IPS-11a (cell line): Measurements from ENCODE around the gene ZFAND5.

ENCODE experiments used
- H3K4me3 ChIP-seq: one replicate; pipeline ENCODE4 v1.5.1; 2013; ENCODE audit warnings: low read depth, low read length, control low read depth

ZFAND5 gene

DNA sequence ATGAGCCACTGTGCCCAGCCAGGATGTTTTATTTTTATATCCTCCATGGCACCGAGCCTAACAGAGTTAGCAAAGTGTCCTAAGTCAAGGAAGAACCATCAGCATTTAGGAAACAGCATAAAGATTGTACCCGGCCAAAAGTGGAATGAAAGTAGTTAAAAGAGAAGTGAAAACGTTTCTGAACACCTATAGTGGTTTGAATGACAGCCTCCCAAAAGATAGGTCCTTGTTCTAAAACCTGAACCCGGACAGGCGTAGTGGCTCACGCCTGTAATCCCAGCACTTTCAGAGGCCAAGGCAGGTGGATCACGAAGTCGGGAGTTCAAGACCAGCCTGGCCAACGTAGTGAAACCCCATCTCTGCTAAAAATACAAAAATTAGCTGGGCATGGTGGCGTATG lies 37.4 kb downstream of the ZFAND5 start:
- no peak overlapping the region for H3K4me3 ChIP-seq

DNA sequence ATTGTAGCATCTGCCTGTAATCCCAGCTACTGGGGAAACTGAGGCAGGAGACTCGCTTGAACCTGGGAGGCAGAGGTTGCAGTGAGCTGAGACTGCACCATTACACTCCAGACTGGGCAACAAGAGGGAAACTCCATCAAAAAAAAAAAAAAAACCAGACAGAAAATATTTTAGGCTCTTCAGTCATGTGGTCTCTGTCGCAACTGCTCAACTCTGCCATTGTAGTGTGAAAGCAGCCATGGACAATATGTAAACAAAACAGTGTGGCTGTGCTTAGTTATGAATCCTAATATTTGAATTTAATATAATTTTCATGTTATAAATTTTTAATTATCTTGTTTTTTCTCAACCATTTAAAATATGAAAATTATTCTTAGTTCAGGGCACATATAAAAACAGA lies 38.4 kb downstream of the ZFAND5 start:
- no peak overlapping the region for H3K4me3 ChIP-seq

DNA sequence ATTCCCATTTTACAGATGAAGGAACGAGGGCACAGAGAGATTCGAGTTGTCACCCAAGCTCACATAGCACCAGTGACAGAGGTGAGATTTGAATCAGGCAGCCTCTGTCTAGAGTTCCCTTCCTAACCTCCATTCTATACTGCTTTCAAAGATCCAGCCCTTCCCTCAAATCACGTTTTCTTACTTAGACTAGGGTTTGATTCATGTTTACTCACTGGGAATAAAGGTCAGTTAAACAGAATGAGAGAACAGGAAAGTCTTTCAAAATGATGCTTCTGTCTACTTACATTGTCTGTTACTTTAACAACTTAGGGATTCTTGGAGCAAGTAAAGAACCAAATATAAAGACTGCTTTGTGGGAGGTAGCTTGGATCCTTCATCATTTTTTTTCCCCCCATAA lies 40.0 kb downstream of the ZFAND5 start:
- no peak overlapping the region for H3K4me3 ChIP-seq

DNA sequence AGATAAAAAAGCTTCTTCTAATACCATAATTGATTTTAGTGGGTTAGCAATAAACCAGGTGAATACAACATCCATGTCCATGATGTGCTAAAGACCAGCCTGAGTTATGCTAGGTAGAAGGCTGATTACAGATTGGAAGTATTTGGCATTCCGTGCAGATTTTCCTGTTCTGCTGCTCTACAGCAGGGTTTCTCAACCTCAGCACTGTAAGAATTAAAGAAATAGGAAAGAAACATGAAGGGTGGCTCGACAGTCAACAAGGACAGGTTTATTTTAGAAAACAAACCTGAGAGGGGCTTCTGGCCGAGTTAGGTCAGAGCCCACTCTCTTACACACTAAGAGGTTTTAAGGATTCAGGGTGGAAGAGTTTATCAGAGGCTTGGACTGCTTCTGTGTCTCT lies 42.3 kb downstream of the ZFAND5 start:
- H3K4me3 ChIP-seq, result no peak overlapping the region

DNA sequence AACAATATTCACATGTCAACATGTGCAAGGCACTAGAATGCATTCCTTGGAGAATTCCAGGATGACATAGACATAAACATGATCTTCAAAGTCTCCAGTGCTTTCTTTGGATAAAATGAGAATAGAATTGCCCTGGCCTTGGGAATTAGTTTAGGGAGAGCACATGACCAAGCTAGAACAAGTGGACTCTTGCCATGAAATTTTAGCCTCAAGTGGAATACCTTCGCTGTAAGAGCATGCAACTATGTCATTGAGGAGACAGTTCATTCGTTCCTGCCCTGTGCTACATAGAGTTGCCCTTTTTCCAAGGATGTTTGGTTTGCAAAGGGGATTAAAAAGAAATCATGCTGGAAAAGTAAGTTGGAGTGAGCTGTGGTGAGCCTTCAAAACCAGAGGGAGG lies 42.7 kb downstream of the ZFAND5 start:
- H3K4me3 ChIP-seq, result no peak overlapping the region

DNA sequence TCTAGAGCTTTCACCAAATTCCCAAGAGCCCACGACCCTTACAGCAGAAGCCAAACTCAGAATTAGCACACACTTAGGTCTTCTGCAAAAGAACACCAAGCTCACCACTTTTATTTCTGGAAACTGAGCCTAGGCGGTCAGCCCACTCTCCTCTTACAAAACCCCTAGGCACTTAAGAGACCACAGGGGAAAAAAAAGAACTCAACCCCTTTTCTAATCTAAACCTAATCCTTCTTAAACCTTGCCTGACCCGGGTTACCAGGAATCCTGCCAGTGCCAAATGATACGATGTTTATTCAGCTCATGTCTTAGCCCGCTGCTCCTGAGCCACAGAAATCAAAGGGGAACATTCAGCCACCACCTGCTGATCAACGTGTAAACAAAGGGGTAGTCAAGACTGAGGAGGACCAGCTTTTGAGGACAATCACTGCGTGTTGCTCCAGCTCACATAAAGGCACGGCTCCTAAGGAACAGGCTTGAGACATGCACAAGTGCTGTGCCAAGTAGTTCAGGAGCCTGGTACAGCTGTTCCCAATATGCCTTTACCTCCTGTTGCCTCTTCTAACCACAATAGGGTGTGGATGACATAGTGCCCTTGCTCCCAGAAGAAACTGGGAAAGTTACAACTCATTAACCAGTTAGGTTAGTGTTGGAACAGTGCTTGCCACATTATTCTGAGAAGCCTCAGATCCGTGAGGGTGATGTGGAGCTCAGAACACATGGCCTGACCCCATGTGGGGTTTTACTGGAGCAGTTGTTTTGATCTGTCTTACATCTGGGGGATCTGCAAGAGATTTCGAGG lies 49.3 kb downstream of the ZFAND5 start:
- H3K4me3 ChIP-seq, result no peak overlapping the region

DNA sequence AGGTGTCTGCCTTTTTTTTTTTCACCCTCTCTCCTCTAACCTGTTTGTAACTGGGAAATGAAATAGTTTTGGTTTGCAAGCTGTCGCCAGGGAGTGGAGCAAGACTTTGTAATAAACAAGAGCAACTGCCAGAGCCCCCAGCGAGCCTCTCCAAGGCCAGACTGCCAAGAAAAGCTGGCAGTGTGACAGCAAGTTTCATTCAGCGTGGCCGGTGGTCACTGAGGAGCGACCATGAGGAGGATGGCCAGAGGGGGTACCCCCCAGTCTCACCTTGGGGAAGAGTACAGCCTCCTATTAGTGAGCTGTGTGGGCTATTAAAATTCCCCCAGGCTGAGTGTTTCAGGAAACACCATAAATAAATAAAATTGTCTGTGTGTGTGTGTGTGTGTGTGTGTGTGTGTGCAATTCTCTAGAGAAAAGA lies 49.9 kb downstream of the ZFAND5 start:
- H3K4me3 ChIP-seq, result no peak overlapping the region

DNA sequence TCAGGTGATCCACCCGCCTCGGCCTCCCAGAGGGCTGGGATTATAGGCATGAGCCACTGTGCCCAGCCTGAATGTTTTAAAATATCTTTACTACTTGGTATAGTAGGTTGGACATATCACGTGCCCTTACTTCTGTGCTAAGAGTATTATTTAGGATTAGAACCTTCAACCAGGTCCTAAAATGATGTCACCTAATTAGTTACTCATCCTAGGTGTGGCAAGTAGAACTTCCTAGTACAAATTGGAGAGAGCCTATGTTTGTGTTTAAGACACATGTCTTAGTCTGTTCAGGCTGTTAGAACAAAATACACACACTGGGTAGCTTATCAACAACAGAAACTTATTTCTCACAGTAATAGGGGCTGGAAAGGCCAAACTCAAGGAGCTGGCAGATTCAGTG lies 51.5 kb downstream of the ZFAND5 start:
- no peak overlapping the region for H3K4me3 ChIP-seq

DNA sequence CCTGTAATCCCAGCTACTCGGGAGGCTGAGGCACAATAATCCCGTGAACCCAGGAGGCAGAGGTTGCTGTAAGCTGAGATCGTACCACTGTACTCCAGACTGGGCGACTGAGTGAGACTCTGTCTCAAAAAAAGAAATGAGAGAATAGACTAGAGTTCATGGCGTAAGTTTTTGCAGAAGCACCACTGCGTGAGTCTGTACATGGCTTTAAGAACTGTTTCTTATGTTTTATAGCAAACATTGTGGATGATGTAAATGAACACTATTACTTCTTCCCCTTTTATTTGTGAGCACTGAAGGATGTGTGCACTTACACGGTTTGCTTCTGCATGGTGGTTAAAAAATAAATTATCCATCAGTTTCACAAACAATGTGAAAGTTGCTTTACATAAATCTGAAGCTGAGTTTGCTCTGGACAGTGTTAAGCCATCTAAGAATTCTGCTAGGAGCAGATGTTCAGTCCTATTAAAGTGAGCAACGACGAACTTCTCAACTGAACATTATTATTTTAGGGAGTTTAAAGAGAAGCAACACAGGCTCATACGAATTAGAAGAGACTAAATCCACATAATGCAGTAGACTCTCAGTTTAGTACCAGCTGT lies 52.5 kb downstream of the ZFAND5 start:
- no peak overlapping the region for H3K4me3 ChIP-seq

DNA sequence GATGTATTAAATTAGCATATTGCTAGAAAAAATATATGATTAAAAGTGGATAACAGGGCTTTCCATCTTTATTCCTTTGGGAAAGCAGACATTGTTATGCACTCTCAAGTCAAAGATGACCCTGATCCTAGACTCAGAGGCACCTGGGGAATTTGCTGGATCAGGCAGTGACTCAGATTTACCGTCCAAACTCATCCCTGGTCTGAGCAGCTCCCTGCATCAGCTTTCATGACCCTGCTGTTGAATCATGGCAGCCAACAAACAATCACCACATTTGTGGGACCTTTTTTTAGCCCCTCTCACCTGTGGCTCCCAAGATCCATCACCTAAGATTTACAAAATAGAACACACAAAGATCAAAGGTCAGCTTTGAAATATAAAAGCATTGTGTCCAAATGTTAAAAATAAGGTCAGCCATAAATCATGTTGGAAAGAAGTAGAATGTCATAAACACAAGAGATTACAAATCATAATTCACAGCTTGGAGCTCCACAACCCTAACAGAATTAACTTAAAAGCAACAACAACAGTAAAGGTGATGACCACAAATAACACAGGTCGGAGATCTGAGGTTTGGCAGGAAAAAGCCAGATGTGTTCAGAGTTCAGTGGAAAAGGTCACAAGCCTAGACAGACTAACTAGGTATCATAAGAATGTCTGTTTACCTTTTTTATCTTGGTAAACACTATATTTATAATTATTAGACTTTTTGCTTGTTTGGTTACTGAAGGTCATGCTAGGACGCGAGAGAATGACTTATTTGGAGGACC lies 55.5 kb downstream of the ZFAND5 start:
- H3K4me3 ChIP-seq, result no peak overlapping the region

DNA sequence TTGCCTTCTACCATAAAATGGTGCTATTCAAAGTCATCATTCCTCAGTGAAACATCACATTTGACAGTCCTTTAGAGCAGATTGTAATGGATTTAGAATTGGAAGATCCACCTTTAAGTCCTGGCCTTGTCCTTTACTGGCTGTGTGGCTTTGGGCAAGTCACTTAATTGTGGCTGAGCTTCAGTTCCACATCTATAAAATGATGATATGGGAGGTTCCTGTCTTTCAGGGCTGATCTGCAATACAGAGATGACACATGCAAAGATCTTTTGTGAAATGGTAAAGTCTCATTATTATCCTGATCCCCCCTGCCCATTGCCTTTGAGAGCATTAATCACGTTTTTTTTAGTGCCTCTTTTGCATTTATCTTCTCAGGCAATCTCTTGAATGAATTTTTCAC lies 58.2 kb downstream of the ZFAND5 start:
- no peak overlapping the region for H3K4me3 ChIP-seq

DNA sequence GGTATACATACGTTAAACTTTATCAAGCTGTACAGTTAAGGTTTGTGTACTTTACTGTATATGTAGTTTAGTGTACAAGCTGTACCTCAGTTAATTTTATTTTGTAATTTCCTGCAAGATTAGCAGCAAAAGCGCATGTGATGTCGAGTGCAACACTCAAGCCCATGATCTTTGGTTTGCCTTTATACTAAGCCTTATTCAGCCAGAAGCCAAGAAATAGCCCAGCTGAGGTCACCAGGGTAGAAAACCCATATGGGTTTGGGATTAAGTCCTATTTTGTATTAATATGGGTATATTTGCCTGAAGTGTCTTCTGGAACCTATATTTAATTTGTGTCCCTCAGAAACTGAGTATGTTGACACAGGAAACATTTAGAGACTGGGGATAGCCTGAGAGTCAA lies 59.3 kb downstream of the ZFAND5 start:
- H3K4me3 ChIP-seq, result no peak overlapping the region

DNA sequence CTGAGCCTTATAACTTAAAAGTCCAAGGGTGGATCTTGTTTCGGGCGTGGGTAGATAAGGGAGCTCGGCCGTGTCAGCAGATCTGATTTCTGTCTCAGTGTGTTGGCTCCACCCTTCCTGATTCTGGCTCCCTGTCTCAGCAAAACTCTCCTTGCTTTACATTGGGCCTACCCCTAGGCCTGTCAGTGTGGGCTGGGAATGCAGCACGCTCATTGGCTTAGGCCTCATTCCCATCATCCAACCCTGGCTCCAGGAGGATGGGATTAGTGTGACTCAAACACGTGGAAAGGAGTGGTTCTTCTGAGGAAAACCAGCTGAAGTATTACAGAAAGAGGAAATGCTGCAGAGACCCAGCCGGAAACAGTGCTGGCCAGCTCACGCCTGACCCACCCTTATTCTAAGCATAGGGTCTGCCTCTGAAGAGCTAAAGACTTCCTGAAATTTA lies 59.9 kb downstream of the ZFAND5 start:
- no peak overlapping the region for H3K4me3 ChIP-seq

DNA sequence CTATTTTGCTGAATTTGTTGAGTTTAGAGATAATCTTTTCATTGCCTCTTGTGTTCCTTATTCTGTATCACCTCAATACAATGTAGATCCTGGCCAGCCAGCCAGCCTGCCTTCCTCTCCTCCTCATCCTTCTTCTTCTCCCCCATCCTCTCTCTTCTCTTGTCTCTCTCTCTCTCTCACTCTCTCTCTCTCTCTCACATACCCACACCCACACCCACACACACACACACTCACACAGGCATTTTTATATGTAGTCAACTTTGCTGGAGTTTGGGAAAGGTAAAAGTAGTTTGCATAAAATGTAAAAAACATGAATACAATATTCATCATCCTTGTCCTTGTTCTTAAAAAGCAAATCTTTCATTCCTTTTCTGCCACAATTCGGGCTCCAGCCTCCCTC lies 60.5 kb downstream of the ZFAND5 start:
- no peak overlapping the region for H3K4me3 ChIP-seq
